Right atrium auricular region (tissue), 2 donors: ENCODE results near the gene NXNL2. TPM values are rescaled to one million over a fixed set of nuclear protein-coding genes. Genes with fewer than 3 reads are reported as not detected.

ENCODE experiments used
- DNase-seq: peaks from one replicate; pipeline ENCODE4 v3.0.0-alpha.2; 2019; ENCODE audit warnings: low spot score
- H3K27ac ChIP-seq, 2 donors: fragments of 200-600 bp; sonication (generic); 1 replicate in 1 of 2; 2 replicates in 1 of 2; pipeline ENCODE4 v1.5.1; 2016 to 2019
- H3K27me3 ChIP-seq, 2 donors: fragments of 200-600 bp; sonication (generic); one replicate each; pipeline versions ENCODE4 v1.5.1 to v1.6.0; 2017 to 2019
- H3K36me3 ChIP-seq: fragments of 200-600 bp; sonication (generic); one replicate; pipeline ENCODE4 v1.5.1; 2016
- H3K4me1 ChIP-seq, 2 donors: fragments of 200-600 bp; sonication (generic); one replicate each; pipeline versions ENCODE4 v1.5.1 to v1.6.0; 2017 to 2019
- H3K4me3 ChIP-seq, 2 donors: fragments of 200-600 bp; sonication (generic); 1 replicate in 1 of 2; 2 replicates in 1 of 2; pipeline ENCODE4 v1.5.1; 2017 to 2019; ENCODE audit warnings: mild to moderate bottlenecking in 1 of 2, moderate library complexity in 1 of 2
- H3K9me3 ChIP-seq, 2 donors: fragments of 200-600 bp; sonication (generic); one replicate each; pipeline ENCODE4 v1.5.1; 2019
- CTCF ChIP-seq, 2 donors: fragments of 200-600 bp; sonication (generic); IDR thresholded peaks; one replicate each; pipeline ENCODE4 v1.5.1; 2019; ENCODE audit warnings: antibody characterized with exemption in 2 of 2
- total RNA-seq, 2 donors: library from RNA; depleted of rRNA; stranded (reverse); fragments of >200 nt; gene quantifications; one replicate each; pipeline ENCODE4 v1.1.0, GENCODE V29; 2016

The NXNL2 gene
- total RNA-seq, 2 donors from 2014 or later, result not detected

- no peaks in the 10 kb centered on the region for H3K9me3 ChIP-seq
- H3K4me3 ChIP-seq, result no peak overlapping the region
- no peaks in the 10 kb centered on the region for H3K4me1 ChIP-seq
- H3K36me3 ChIP-seq, result no peaks in the 10 kb centered on the region
- no peak for DNase-seq
- no peaks in the 10 kb centered on the region for H3K27me3 ChIP-seq
- H3K27ac ChIP-seq, result no peak overlapping the region
- no peak for TF ChIP-seq CTCF (IDR thresholded peaks at IDR 0.05)
Observed at GRCh38 chr9:88553350-88553749, 18.4 kb downstream of the NXNL2 start.

GRCh38 chr9:88555268-88555980, 20.4 kb downstream of the NXNL2 start:
- H3K4me3 ChIP-seq, result no peak overlapping the region
- TF ChIP-seq CTCF (IDR thresholded peaks at IDR 0.05), result no peak

GRCh38 chr9:88559661-88560060, 24.7 kb downstream of the NXNL2 start:
- no peak for DNase-seq
- Histone ChIP-seq H3K9me3 (no peaks in the 10 kb centered on the region), H3K27me3 (no peaks in the 10 kb centered on the region), H3K27ac (no peak overlapping the region), H3K4me1 (no peaks in the 10 kb centered on the region), H3K4me3 (no peak overlapping the region), H3K36me3 (no peaks in the 10 kb centered on the region)
- TF ChIP-seq CTCF (IDR thresholded peaks at IDR 0.05), result no peak

More at GRCh38 chr9:88555268-88555980, 20.4 kb downstream of the NXNL2 start:
- no peaks in the 10 kb centered on the region for H3K9me3 ChIP-seq
- no peak for DNase-seq
- H3K27me3 ChIP-seq, result no peaks in the 10 kb centered on the region
- no peak overlapping the region for H3K27ac ChIP-seq
- no peaks in the 10 kb centered on the region for H3K36me3 ChIP-seq
- no peaks in the 10 kb centered on the region for H3K4me1 ChIP-seq

GRCh38 chr9:88567870-88568269, 32.9 kb downstream of the NXNL2 start:
- TF ChIP-seq CTCF (IDR thresholded peaks at IDR 0.05), result no peak
- H3K27ac ChIP-seq, result no peak overlapping the region
- no peaks in the 10 kb centered on the region for H3K9me3 ChIP-seq
- no peak overlapping the region for H3K4me3 ChIP-seq
- H3K36me3 ChIP-seq, result no peaks in the 10 kb centered on the region
- DNase-seq, result no peak
- H3K4me1 ChIP-seq, result no peaks in the 10 kb centered on the region
- H3K27me3 ChIP-seq, result no peaks in the 10 kb centered on the region

GRCh38 chr9:88571419-88571818, 36.4 kb downstream of the NXNL2 start:
- H3K4me3 ChIP-seq, result no peak overlapping the region

More at GRCh38 chr9:88571419-88571818, 36.4 kb downstream of the NXNL2 start:
- Histone ChIP-seq H3K27me3 (no peaks in the 10 kb centered on the region), H3K36me3 (no peaks in the 10 kb centered on the region), H3K27ac (no peak overlapping the region), H3K4me1 (no peaks in the 10 kb centered on the region), H3K9me3 (no peaks in the 10 kb centered on the region)
- no peak for TF ChIP-seq CTCF (IDR thresholded peaks at IDR 0.05)
- DNase-seq, result no peak
